Measurements from ENCODE around the gene TAF4B. TPM values are rescaled to one million over a fixed set of nuclear protein-coding genes. Genes with fewer than 3 reads are reported as not detected.

The TAF4B gene
- total RNA-seq: 1.5 and 2.1 TPM in 2 replicates
- long read RNA-seq, full-length matches to known transcripts: 1 of 2 reads
- long read RNA-seq, partial matches to known transcripts: 1 of 2 reads
- long read RNA-seq, other reads (novel, unspliced or antisense): 0 of 2 reads

- H3K4me1 Mint-ChIP-seq: peaks cover 23% of the 10 kb centered on the region
- peak within 1 kb of the TSS; percentile 6 for H3K27ac Mint-ChIP-seq (ENCODE audit: unreplicated experiment)
Observed at GRCh38 chr18:26226229-26227050, at the start of gene TAF4B. Gene TAF4B, plus strand, starts transcription at chr18:26226445. Its CDS starts 489 bp downstream, at chr18:26226934.

GRCh38 chr18:26181343-26181826 lies 44.9 kb upstream of the TAF4B start:
- H3K4me3 Mint-ChIP-seq: no peak overlapping the region
- no peaks in the 10 kb centered on the region for H3K36me3 Mint-ChIP-seq (ENCODE audit: low read depth)
- H3K27ac Mint-ChIP-seq (ENCODE audit: unreplicated experiment): no peak overlapping the region
- H3K27me3 Mint-ChIP-seq (ENCODE audit: low read depth): no peaks in the 10 kb centered on the region
- H3K9me3 Mint-ChIP-seq: peaks cover 3% of the 10 kb centered on the region
- no peak for DNase-seq (ENCODE audit: low read depth, low spot score)
- H3K4me1 Mint-ChIP-seq: no peaks in the 10 kb centered on the region
- no peak for TF ChIP-seq CTCF (conservative IDR thresholded peaks at IDR 0.05)

More at GRCh38 chr18:26226229-26227050, at the start of gene TAF4B:
- peak; percentile 93 for DNase-seq (ENCODE audit: low read depth, low spot score)
- H3K36me3 Mint-ChIP-seq (ENCODE audit: low read depth): no peaks in the 10 kb centered on the region
- H3K4me3 Mint-ChIP-seq: peak within 1 kb of the TSS; percentile 94
- no peaks in the 10 kb centered on the region for H3K9me3 Mint-ChIP-seq
- no peak for TF ChIP-seq CTCF (conservative IDR thresholded peaks at IDR 0.05)
- H3K27me3 Mint-ChIP-seq (ENCODE audit: low read depth): peaks cover 59% of the 10 kb centered on the region

GRCh38 chr18:26183395-26184112 lies 42.7 kb upstream of the TAF4B start:
- TF ChIP-seq CTCF (conservative IDR thresholded peaks at IDR 0.05): no peak
- Mint-ChIP-seq H3K4me1 (no peaks in the 10 kb centered on the region), H3K27me3 (ENCODE audit: low read depth) (no peaks in the 10 kb centered on the region), H3K9me3 (peaks cover 6% of the 10 kb centered on the region), H3K27ac (ENCODE audit: unreplicated experiment) (no peak overlapping the region), H3K36me3 (ENCODE audit: low read depth) (no peaks in the 10 kb centered on the region), H3K4me3 (no peak overlapping the region)
- DNase-seq (ENCODE audit: low read depth, low spot score): no peak

GRCh38 chr18:26185267-26185666 lies 41.0 kb upstream of the TAF4B start:
- DNase-seq (ENCODE audit: low read depth, low spot score): no peak
- H3K4me1 Mint-ChIP-seq: no peaks in the 10 kb centered on the region
- H3K36me3 Mint-ChIP-seq (ENCODE audit: low read depth): no peaks in the 10 kb centered on the region
- no peak overlapping the region for H3K27ac Mint-ChIP-seq (ENCODE audit: unreplicated experiment)
- no peak overlapping the region for H3K4me3 Mint-ChIP-seq
- TF ChIP-seq CTCF (conservative IDR thresholded peaks at IDR 0.05): peak; percentile 46
- peaks cover 6% of the 10 kb centered on the region for H3K9me3 Mint-ChIP-seq
- H3K27me3 Mint-ChIP-seq (ENCODE audit: low read depth): no peaks in the 10 kb centered on the region

GRCh38 chr18:26190506-26190905 lies 35.7 kb upstream of the TAF4B start:
- Mint-ChIP-seq H3K27ac (ENCODE audit: unreplicated experiment) (no peak overlapping the region), H3K9me3 (peaks cover 4% of the 10 kb centered on the region), H3K4me1 (no peaks in the 10 kb centered on the region), H3K4me3 (no peak overlapping the region), H3K27me3 (ENCODE audit: low read depth) (no peaks in the 10 kb centered on the region), H3K36me3 (ENCODE audit: low read depth) (no peaks in the 10 kb centered on the region)
- DNase-seq (ENCODE audit: low read depth, low spot score): no peak
- no peak for TF ChIP-seq CTCF (conservative IDR thresholded peaks at IDR 0.05)

All from neural crest cell (in vitro differentiated cells).